ENCODE data around the gene RAD51B.

RAD51B gene

GRCh38 chr14:68774771-68775613 lies 955.4 kb downstream of the RAD51B start:
- no peak for DNase-seq

- DNase-seq = no peak
Observed at GRCh38 chr14:68775614-68776126, 956.1 kb downstream of the RAD51B start.

DNA sequence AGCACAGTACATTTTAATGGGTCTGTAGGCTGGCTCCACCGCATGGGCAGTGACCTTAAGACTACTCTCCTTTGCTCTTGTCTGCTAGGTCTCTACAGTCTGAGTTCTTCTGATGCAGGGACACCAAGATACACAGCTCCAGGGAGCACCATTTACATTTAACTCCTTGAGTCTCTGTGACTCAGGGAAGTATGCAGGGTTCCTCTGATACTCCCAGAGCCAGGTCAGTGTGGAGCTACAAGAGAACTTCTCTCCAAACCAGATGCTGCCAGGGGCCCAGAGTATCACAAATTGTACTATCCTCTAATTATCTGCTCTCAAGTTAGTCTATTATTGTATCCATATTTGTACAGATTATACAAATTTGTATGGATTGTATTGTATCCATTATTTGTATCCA lies 958.1 kb downstream of the RAD51B start:
- DNase-seq = no peak
